ENCODE measurements around the gene KCNAB1.

DNA sequence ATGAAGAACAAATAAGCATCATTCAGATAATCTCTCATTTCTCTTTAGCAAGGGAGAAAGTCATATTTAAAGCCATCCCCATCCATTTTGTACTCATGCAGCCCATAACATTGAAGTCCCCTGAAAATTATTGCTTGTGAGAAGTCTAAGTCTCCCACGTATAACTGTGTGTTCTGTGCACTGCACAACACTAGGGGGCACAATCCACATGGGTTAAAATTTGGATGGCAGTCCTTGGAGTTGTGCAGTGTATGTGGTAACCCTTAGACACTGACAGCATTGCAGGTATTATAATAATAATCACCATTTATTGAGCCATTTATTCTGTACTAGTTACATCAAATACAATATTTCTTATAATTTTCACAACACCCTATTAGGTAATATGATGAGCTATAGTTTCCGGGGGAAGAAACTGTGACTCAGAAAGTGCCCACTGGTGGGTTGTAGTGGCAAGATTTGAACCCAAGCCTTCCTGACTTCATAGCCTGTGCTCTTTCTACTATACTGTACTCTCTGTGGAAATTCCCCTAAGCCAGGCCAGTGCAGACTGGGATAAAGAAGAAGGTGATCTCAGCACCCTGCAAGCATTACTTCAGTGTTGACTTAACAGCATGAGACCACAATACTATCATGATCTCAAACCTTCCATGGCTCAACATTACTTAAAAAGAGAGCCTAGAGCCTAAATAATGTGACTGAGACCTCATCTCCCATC lies 15.7 kb downstream of the KCNAB1 start:
- TF ChIP-seq, protein P1, sequence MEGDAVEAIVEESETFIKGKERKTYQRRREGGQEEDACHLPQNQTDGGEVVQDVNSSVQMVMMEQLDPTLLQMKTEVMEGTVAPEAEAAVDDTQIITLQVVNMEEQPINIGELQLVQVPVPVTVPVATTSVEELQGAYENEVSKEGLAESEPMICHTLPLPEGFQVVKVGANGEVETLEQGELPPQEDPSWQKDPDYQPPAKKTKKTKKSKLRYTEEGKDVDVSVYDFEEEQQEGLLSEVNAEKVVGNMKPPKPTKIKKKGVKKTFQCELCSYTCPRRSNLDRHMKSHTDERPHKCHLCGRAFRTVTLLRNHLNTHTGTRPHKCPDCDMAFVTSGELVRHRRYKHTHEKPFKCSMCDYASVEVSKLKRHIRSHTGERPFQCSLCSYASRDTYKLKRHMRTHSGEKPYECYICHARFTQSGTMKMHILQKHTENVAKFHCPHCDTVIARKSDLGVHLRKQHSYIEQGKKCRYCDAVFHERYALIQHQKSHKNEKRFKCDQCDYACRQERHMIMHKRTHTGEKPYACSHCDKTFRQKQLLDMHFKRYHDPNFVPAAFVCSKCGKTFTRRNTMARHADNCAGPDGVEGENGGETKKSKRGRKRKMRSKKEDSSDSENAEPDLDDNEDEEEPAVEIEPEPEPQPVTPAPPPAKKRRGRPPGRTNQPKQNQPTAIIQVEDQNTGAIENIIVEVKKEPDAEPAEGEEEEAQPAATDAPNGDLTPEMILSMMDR (IDR thresholded peaks at IDR 0.05) = no peak
- TF ChIP-seq EZH2 (IDR thresholded peaks at IDR 0.05; ENCODE audit: borderline replicate concordance, insufficient read depth, low read depth, low read length, poor library complexity, severe bottlenecking) = no peak

All from B cell (primary cell).